ENCODE measurements around the gene ARHGAP28. TPM values are rescaled to one million over a fixed set of nuclear protein-coding genes. Genes with fewer than 3 reads are reported as not detected.

ARHGAP28 gene
- total RNA-seq, 2 donors from 2014 or later: 3.0 TPM

- no peak overlapping the region for H3K4me3 ChIP-seq
- no peak for TF ChIP-seq CTCF (IDR thresholded peaks at IDR 0.05)
- no peaks in the 10 kb centered on the region for H3K9me3 ChIP-seq
- no peak for DNase-seq (ENCODE audit: low spot score)
- no peaks in the 10 kb centered on the region for H3K36me3 ChIP-seq
- H3K27ac ChIP-seq: no peak overlapping the region
- H3K27me3 ChIP-seq: no peaks in the 10 kb centered on the region
- H3K4me1 ChIP-seq: peaks cover 0 to 5% of the 10 kb centered on the region in 2 donors
Observed at GRCh38 chr18:6733758-6734157, 4.2 kb downstream of the ARHGAP28 start.

- H3K27ac ChIP-seq: no peak overlapping the region
- no peak for TF ChIP-seq CTCF (IDR thresholded peaks at IDR 0.05)
- peaks cover 0 to 5% of the 10 kb centered on the region in 2 donors for H3K4me1 ChIP-seq
Observed at GRCh38 chr18:6734726-6735430, 5.4 kb downstream of the ARHGAP28 start.

GRCh38 chr18:6737833-6738232 lies 8.3 kb downstream of the ARHGAP28 start:
- no peaks in the 10 kb centered on the region for H3K36me3 ChIP-seq
- no peak for TF ChIP-seq CTCF (IDR thresholded peaks at IDR 0.05)
- H3K27ac ChIP-seq: no peak overlapping the region
- H3K27me3 ChIP-seq: no peaks in the 10 kb centered on the region
- no peak for DNase-seq (ENCODE audit: low spot score)
- no peak overlapping the region for H3K4me3 ChIP-seq
- peaks cover 0 to 19% of the 10 kb centered on the region in 2 donors for H3K4me1 ChIP-seq
- H3K9me3 ChIP-seq: no peaks in the 10 kb centered on the region

More at GRCh38 chr18:6734726-6735430, 5.4 kb downstream of the ARHGAP28 start:
- Histone ChIP-seq H3K36me3 (no peaks in the 10 kb centered on the region), H3K9me3 (no peaks in the 10 kb centered on the region), H3K4me3 (no peak overlapping the region), H3K27me3 (no peaks in the 10 kb centered on the region)
- no peak for DNase-seq (ENCODE audit: low spot score)

GRCh38 chr18:6738622-6739021 lies 9.1 kb downstream of the ARHGAP28 start:
- peaks cover 0 to 19% of the 10 kb centered on the region in 2 donors for H3K4me1 ChIP-seq
- no peaks in the 10 kb centered on the region for H3K9me3 ChIP-seq
- no peaks in the 10 kb centered on the region for H3K27me3 ChIP-seq
- H3K4me3 ChIP-seq: no peak overlapping the region
- H3K27ac ChIP-seq: no peak overlapping the region
- H3K36me3 ChIP-seq: no peaks in the 10 kb centered on the region
- no peak for TF ChIP-seq CTCF (IDR thresholded peaks at IDR 0.05)
- DNase-seq (ENCODE audit: low spot score): no peak

- peak; percentile 66 for DNase-seq (ENCODE audit: low spot score)
- no peak for TF ChIP-seq CTCF (IDR thresholded peaks at IDR 0.05)
- H3K9me3 ChIP-seq: no peaks in the 10 kb centered on the region
- H3K27me3 ChIP-seq: no peaks in the 10 kb centered on the region
- H3K27ac ChIP-seq: peak overlapping the region; percentile 14 to 46
- H3K4me1 ChIP-seq: peaks cover 0 to 23% of the 10 kb centered on the region in 2 donors
- H3K36me3 ChIP-seq: no peaks in the 10 kb centered on the region
- no peak overlapping the region for H3K4me3 ChIP-seq
Observed at GRCh38 chr18:6741232-6741663, 11.7 kb downstream of the ARHGAP28 start.

- no peaks in the 10 kb centered on the region for H3K9me3 ChIP-seq
- DNase-seq (ENCODE audit: low spot score): no peak
- peak overlapping the region; percentile 14 to 46 for H3K27ac ChIP-seq
- no peak for TF ChIP-seq CTCF (IDR thresholded peaks at IDR 0.05)
- H3K36me3 ChIP-seq: no peaks in the 10 kb centered on the region
- no peak overlapping the region for H3K4me3 ChIP-seq
- H3K27me3 ChIP-seq: no peaks in the 10 kb centered on the region
- H3K4me1 ChIP-seq: peaks cover 0 to 26% of the 10 kb centered on the region in 2 donors
Observed at GRCh38 chr18:6741786-6742185, 12.3 kb downstream of the ARHGAP28 start.
